GM20000 (cell line): ENCODE data around the gene FRMD4A.

Experiments used
- DNase-seq: peaks from one replicate; pipeline ENCODE4 v3.0.0; 2012; ENCODE audit warnings: low spot score
- CTCF ChIP-seq: IDR thresholded peaks from 2 replicates; pipeline ENCODE4 v1.5.1; 2012; ENCODE audit warnings: mild to moderate bottlenecking, control low read depth; ENCODE audit errors: extremely low read depth, missing control alignments

FRMD4A gene

GRCh38 chr10:13736506-13736905 is 594.2 kb downstream of the FRMD4A start:
- no peak for DNase-seq
- TF ChIP-seq CTCF: no peak

- no peak for TF ChIP-seq CTCF
- DNase-seq: no peak
Measured at GRCh38 chr10:13734151-13734550, 596.6 kb downstream of the FRMD4A start.

- DNase-seq: no peak
- no peak for TF ChIP-seq CTCF
Measured at GRCh38 chr10:13733071-13733470, 597.7 kb downstream of the FRMD4A start.

GRCh38 chr10:13732465-13732881 is 598.3 kb downstream of the FRMD4A start:
- no peak for TF ChIP-seq CTCF
- DNase-seq: no peak

GRCh38 chr10:13731799-13732198 is 598.9 kb downstream of the FRMD4A start:
- no peak for DNase-seq
- TF ChIP-seq CTCF: no peak

- no peak for DNase-seq
- no peak for TF ChIP-seq CTCF
Measured at GRCh38 chr10:13730956-13731355, 599.8 kb downstream of the FRMD4A start.

GRCh38 chr10:13730306-13730652 is 600.4 kb downstream of the FRMD4A start:
- TF ChIP-seq CTCF: no peak
- DNase-seq: no peak
